GM12865 (cell line): Measurements from ENCODE around the gene GALNT2.

ENCODE experiments used
- DNase-seq: peaks from one replicate; pipeline ENCODE4 v3.0.0; 2010; ENCODE audit warnings: low read depth
- H3K4me3 ChIP-seq: 2 replicates; pipeline ENCODE4 v1.5.1; 2011; ENCODE audit warnings: mild to moderate bottlenecking, low read depth, low read length, control low read depth
- TF ChIP-seq, protein P1 (sequence below): IDR thresholded peaks from 2 replicates; pipeline ENCODE4 v1.5.1; 2011; ENCODE audit warnings: low read length, control low read depth, low read depth, inconsistent platforms; ENCODE audit not compliant: insufficient read depth; ENCODE audit errors: missing control alignments

The GALNT2 gene

DNA sequence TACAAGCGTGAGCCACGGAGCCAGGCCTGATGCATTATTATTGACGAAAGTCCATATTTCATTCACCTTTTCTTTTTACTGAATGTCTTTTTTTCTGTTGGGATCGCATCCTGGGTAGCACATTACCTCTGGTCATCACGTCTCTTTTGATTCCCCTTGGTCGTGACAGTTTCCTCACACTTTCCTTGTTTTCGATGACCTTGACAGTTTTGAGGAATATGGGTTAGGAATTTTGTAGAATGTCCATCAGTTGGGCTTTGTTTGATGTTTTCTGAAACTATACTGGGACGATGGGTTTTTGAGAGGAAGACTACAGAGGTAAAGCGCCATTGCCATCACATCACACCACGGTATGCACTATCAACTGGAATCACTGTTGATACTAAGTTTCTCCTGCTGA is 26.6 kb upstream of the GALNT2 start:
- DNase-seq = no peak
- no peak overlapping the region for H3K4me3 ChIP-seq
- TF ChIP-seq, protein P1, sequence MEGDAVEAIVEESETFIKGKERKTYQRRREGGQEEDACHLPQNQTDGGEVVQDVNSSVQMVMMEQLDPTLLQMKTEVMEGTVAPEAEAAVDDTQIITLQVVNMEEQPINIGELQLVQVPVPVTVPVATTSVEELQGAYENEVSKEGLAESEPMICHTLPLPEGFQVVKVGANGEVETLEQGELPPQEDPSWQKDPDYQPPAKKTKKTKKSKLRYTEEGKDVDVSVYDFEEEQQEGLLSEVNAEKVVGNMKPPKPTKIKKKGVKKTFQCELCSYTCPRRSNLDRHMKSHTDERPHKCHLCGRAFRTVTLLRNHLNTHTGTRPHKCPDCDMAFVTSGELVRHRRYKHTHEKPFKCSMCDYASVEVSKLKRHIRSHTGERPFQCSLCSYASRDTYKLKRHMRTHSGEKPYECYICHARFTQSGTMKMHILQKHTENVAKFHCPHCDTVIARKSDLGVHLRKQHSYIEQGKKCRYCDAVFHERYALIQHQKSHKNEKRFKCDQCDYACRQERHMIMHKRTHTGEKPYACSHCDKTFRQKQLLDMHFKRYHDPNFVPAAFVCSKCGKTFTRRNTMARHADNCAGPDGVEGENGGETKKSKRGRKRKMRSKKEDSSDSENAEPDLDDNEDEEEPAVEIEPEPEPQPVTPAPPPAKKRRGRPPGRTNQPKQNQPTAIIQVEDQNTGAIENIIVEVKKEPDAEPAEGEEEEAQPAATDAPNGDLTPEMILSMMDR = no peak

DNA sequence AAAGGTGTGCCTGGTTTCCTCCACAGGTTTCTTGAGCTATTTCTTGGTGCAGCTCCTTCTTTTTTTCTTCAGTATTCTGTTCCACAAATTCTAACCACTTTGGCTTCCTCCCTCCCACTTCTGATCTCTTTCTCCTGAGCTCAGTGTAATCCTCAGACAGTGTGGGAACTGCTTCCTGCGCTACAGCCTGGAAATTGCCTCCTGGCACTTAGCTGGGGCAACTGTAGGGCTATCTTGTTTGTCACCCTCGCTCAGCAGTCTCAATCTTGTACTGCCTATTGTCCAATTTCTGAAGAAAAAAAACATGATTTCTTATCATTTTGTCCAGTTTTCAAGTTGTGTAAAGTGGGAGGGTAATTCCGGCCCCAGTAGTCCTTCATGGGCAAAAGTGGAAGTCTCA is 24.0 kb upstream of the GALNT2 start:
- no peak overlapping the region for H3K4me3 ChIP-seq
- no peak for DNase-seq
- TF ChIP-seq, protein P1 = no peak

DNA sequence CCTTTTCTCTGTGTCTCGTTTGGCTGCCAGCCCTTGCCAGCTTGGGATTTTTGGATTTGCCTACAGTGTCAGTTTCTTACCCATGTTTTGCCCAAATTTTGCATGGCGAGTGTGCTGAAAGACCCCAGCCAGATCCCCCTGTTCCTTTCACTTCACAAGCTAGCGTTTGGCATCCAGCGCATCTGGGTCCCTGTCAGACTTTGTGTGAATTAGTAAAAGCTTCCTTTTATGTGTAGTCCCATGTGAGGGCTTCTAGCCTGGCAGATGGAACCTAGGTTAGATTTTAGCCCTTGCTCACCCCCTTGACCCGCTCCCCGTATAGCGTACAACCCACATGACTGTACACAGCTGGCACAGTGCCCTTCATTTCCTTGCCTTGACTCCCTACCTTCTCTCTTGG is 22.3 kb upstream of the GALNT2 start:
- no peak for DNase-seq
- TF ChIP-seq, protein P1 = no peak

DNA sequence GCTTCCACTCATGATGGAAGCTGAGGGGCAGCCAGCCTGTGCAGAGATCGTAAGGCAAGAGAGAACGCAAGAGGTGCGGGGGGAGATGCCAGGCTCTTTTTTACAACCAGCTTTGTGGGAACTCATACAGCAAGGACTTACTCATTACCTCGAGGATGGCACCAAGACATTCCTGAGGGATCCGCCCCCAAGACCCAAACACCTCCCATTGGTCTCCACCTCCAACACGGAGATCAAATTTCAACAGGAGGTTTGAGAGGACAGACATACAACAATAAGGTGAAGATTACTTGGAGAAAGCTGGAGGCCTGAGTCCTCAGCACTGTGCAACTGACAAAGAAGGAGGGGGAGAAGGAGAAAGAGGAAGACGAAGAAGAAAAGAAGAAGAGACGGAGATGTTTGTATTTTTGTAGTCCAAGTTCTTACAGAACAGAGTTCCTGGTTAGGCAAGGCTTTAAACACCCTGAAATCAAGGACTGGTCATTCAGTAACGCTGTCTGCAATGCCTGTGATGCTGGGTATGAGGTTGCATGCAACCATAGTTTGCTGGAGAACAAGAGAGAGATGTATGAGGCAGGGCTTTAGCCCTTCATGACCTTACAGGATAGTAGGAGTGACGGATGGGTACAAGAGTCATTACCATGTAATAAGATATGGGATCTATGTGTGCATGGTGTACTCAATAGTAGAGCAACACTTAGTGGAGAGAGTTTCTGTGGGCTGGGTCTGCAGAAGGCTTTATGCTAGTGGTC is 19.7 kb upstream of the GALNT2 start:
- H3K4me3 ChIP-seq = no peak overlapping the region
- TF ChIP-seq, protein P1 = no peak
- DNase-seq = no peak

More for the DNA sequence above, 22.3 kb upstream of the GALNT2 start:
- no peak overlapping the region for H3K4me3 ChIP-seq

DNA sequence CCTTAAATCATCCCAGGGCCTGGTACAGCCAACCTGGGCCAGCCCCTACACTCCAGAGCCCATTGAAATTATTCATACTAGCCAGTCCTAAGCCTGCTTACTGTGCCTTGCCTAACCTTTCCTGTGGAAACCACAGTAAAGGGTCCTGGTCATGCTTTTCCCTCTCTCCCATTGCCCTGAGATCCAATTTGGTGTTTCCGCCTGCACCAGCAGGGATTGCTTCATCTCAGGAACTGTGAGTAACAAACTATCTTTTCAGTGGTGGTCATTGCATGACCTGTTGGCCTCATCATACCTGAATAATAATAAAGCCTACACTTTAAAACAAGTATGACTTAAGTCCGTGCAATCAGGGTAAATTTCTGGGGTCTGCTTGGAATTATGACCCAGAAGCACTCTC is 18.7 kb upstream of the GALNT2 start:
- TF ChIP-seq, protein P1 = no peak
- H3K4me3 ChIP-seq = no peak overlapping the region
- DNase-seq = no peak

DNA sequence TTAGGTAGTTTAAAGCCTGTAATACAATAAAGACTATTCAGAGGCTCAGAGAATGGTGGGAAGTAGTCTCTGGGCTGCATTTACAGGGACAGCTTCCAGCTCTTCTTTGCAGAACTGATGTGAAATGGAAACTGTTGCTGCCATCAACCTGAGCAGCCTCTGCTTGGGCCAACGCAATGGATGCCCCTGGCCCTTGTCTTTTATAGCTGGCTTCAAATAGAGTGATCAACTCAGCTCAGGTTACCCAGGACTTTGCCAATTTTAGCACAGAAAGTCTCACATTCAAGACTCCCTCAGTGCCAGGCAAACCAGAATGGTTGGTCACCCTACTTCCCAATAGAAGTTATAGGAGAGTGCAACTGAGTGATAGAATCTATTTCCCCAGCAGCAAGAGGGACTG is 18.1 kb upstream of the GALNT2 start:
- H3K4me3 ChIP-seq = no peak overlapping the region
- TF ChIP-seq, protein P1 = no peak

DNA sequence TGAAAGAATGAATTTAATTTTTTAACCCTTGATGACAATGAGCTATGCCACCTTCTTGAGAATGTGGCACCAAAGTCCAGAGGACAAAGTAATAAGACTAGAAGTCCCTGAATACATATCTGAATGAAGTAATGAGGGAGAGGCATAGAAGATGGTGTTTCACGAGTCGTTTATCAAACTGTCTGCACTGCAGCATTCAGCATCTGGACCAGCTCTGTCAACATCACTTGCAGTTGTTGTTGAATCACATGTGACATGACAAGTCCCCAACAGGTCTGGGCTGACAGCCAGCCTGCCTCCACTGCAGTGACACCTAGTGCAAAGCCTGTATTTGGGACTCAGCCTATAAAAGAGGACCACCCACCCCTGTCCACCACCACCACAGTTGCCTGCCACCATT is 17.3 kb upstream of the GALNT2 start:
- DNase-seq = no peak
- TF ChIP-seq, protein P1 = no peak
- H3K4me3 ChIP-seq = no peak overlapping the region

More for the DNA sequence above, 18.1 kb upstream of the GALNT2 start:
- DNase-seq = no peak
